Measurements from ENCODE around the gene ITGAD.
"Not testable (repeated sequence)": the region's sequence is repeated elsewhere in the genome, so short reads cannot be mapped to it uniquely, and the experiment has no call there.

Gene ITGAD

GRCh38 chr16:31404353-31405064, 11.4 kb downstream of the ITGAD start:
- no peak for DNase-seq

- no peak for DNase-seq
Observed at GRCh38 chr16:31407406-31407805, 14.3 kb downstream of the ITGAD start.

GRCh38 chr16:31409433-31409832, 16.3 kb downstream of the ITGAD start:
- no peak for DNase-seq

GRCh38 chr16:31410082-31410481, 16.9 kb downstream of the ITGAD start:
- DNase-seq: no peak

GRCh38 chr16:31411024-31411844, 18.1 kb downstream of the ITGAD start:
- DNase-seq: no peak

GRCh38 chr16:31412750-31413149, 19.6 kb downstream of the ITGAD start:
- DNase-seq: no peak

DNA sequence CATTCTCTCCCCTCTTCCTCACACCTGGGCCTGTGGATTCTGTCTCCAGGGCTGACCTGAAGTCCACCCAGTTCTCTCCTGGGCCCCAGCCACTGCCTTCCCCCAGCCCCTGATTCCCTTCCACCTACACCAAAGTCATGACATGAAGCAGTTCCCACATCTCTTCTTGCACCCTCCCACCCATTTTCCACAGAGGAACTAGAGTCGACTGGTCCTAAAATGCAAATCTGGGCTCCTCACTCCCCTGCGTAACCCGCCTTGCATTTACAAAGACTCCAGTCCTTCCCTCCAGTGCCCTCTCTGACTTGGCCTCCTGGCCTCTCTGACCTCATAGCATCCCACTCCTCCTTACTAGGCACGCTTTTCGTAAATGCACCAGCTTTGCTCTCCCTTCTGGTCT, 20.2 kb downstream of the ITGAD start:
- no peak for DNase-seq

DNA sequence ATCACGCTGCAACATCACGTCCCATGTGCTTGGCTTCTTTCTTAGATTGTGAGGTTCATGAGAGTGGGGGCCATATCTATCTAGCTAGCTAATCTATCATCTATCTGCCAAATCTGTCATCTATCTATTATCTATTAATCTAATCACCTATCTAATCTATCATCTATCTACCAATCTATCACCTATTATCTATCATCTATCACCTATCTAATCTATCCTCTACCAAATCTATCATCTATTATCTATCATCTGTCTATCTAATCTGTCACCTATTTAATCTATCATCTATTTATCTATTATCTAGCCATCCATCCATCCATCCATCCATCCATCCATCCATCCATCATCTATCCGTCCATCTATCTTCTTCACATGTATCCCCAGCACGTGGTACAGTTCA, 20.8 kb downstream of the ITGAD start:
- DNase-seq: no peak

- no peak for DNase-seq
Observed at GRCh38 chr16:31414706-31415105, 21.6 kb downstream of the ITGAD start.

- no peak for DNase-seq
Observed at GRCh38 chr16:31416371-31416770, 23.2 kb downstream of the ITGAD start.

GRCh38 chr16:31417036-31417435, 23.9 kb downstream of the ITGAD start:
- DNase-seq: not testable (repeated sequence)

GRCh38 chr16:31417916-31418315, 24.8 kb downstream of the ITGAD start:
- no peak for DNase-seq

GRCh38 chr16:31420037-31420436, 26.9 kb downstream of the ITGAD start:
- no peak for DNase-seq

DNA sequence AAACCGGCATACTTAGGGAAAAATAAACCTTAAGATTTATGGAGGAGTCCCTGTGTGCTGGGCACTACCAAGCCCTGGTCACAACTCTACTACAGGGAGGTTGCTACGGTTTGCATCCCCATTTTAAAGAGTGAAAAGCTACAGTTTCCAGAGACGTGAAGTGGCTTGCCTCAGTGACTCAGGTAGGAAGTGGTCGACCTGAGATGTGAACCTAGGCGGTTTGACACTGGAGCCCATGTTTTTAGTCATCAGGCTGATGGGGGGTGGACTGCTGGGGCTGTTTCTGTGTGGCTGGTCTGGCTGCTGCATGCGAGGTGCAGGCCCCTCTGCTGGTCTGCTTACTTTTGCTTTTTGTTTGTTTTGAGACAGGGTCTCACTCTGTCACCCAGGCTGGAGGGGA, 28.5 kb downstream of the ITGAD start:
- DNase-seq: no peak

DNA sequence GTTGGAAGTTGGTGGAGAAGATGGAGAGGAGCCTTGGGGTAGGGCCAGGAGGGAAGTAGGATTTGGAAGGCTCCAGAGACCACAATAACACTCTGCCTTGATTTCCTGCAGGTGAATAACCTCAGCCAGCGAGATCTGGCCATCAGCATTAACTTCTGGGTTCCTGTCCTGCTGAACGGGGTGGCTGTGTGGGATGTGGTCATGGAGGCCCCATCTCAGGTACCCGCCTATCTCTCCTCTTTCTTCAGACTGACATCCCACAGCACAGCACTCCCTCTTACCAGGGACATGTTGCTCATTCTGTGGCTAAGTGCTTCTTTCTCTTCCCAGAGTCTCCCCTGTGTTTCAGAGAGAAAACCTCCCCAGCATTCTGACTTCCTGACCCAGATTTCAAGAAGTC, 30.1 kb downstream of the ITGAD start:
- DNase-seq: no peak

GRCh38 chr16:31423801-31424200, 30.7 kb downstream of the ITGAD start:
- no peak for DNase-seq

GRCh38 chr16:31427441-31428278, 34.5 kb downstream of the ITGAD start:
- no peak for DNase-seq

- no peak for DNase-seq
Observed at GRCh38 chr16:31428279-31428597, 35.1 kb downstream of the ITGAD start, which contains the start of gene COX6A2. Gene COX6A2 (minus strand): TSS chr16:31428360. CDS start chr16:31428325, 35 bp downstream.

- DNase-seq: no peak
Observed at GRCh38 chr16:31428638-31429247, 35.6 kb downstream of the ITGAD start.

- no peak for DNase-seq
Observed at GRCh38 chr16:31429314-31429713, 36.2 kb downstream of the ITGAD start.

GRCh38 chr16:31429796-31430195, 36.7 kb downstream of the ITGAD start:
- no peak for DNase-seq

DNA sequence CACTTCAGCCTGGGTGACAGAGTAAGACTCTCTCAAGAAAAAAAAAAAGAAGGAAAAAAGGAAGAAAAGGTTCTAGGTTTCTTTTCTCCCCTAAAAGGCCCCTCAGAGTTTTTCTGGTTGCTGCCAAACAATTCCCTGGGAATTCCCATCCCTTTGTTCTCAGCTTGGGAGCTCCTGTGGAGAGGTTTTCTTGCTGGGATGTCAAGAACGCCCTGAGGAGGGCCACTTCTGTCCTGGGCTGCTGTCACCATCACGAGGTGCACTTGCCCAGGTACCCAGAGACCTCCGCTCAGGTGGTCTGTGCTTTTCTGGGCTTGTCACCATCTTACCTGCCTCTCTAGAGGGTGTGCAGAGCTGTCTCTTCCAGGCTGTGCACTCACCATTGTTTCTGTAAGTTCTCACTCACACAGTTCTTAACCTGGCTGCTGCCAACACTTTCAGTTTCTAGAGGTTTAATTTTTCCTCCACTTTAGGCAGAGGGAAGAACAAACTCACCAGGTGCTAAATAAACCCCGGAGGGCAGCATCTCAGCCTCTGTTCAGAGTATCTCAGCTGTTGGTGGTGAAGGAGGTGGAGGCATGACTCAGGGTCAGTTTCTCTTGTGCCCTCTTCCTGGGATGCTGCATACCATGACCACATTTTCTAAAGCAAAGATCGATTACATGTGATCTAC, 37.4 kb downstream of the ITGAD start:
- no peak for DNase-seq
